ENCODE data around the gene CERCAM.
"Not testable (repeated sequence)": the region's sequence is repeated elsewhere in the genome, so short reads cannot be mapped to it uniquely, and the experiment has no call there.

GRCh38 chr9:128423356-128423755, 2.7 kb downstream of the CERCAM start:
- not testable (repeated sequence) for TF ChIP-seq CTCF, EP300 (IDR thresholded peaks at IDR 0.05)

Data from sigmoid colon (tissue), 4 donors.